GM20000 (cell line): ENCODE data around the gene RBFOX2.
"Not testable (repeated sequence)": the region's sequence is repeated elsewhere in the genome, so short reads cannot be mapped to it uniquely, and the experiment has no call there.

Experiments used
- DNase-seq: peaks from one replicate; pipeline ENCODE4 v3.0.0; 2012; ENCODE audit warnings: low spot score
- CTCF ChIP-seq: IDR thresholded peaks from 2 replicates; pipeline ENCODE4 v1.5.1; 2012; ENCODE audit warnings: mild to moderate bottlenecking, control low read depth; ENCODE audit errors: extremely low read depth, missing control alignments

Gene RBFOX2

GRCh38 chr22:35995772-35996171, 32.9 kb downstream of the RBFOX2 start:
- DNase-seq = no peak
- TF ChIP-seq CTCF = no peak

GRCh38 chr22:35995348-35995747, 33.3 kb downstream of the RBFOX2 start:
- TF ChIP-seq CTCF = no peak
- no peak for DNase-seq

- not testable (repeated sequence) for DNase-seq
Measured at GRCh38 chr22:35993727-35994126, 34.9 kb downstream of the RBFOX2 start.

- DNase-seq = no peak
- TF ChIP-seq CTCF = no peak
Measured at GRCh38 chr22:35993048-35993714, 35.4 kb downstream of the RBFOX2 start.

GRCh38 chr22:35991168-35991567, 37.5 kb downstream of the RBFOX2 start:
- no peak for TF ChIP-seq CTCF
- DNase-seq = no peak

GRCh38 chr22:35988030-35988429, 40.6 kb downstream of the RBFOX2 start:
- no peak for DNase-seq
- TF ChIP-seq CTCF = no peak

GRCh38 chr22:35987487-35987886, 41.1 kb downstream of the RBFOX2 start:
- TF ChIP-seq CTCF = no peak
- no peak for DNase-seq

GRCh38 chr22:35986088-35986487, 42.5 kb downstream of the RBFOX2 start:
- DNase-seq = no peak
- TF ChIP-seq CTCF = no peak
